CMK (cell line): ENCODE results near the gene NUDT14.

ENCODE experiments used
- DNase-seq: peaks from one replicate; pipeline ENCODE4 v3.0.0-alpha.2; 2010; ENCODE audit warnings: low read depth

The NUDT14 gene

DNA sequence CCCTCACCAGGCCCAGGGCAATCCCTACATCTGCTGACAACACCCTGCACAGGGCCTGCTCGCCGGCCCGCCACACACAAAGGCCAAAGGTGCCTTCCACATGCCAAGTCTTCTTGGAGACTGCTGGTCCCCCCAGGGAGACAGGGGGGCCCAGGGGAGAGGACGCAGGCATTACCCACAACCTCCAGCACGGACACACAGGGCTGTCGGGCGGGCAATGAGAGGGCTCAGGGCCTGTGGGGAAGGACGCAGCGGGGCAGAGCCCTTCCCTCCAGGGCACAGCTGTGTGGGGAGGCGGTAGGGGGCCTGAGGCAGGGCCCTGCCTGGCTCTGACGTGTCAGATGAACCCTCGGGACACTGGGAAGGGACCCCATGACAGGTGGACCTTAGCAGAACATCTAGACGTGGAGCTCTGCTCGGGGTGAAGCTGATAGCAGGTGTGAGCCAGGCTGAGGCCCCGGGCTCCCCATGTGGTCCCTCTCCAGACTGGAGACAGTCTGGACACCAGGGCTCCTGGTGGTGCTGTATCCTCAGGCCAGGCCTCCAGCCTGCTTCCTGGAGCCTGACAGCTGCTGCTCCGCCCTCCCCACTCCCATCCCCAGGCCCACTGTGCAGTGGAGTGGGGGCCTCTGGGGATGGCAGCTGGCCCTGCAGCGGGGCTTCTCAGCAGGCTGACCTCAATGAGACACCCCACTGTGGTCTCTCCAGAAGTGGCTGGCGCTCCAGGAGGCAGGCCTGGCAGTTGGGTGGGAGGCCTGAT lies 31.6 kb upstream of the NUDT14 start:
- no peak for DNase-seq

DNA sequence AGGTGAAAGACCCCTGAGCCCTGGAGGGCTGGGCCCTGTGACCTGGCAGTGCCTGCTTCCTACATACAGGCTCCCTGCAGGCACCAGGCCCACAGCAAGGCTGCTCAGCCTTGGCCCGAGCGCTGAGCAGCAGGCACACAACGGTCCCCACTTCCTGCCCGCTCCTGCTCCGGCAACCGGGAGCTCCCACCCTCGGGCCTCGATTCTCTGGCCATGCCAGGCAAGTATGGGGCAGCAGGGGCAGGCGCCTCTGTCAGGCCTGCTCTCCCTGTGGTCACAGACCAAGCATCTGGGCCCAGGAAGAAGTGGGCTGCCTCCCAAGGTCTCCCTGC lies 30.6 kb upstream of the NUDT14 start:
- no peak for DNase-seq

DNA sequence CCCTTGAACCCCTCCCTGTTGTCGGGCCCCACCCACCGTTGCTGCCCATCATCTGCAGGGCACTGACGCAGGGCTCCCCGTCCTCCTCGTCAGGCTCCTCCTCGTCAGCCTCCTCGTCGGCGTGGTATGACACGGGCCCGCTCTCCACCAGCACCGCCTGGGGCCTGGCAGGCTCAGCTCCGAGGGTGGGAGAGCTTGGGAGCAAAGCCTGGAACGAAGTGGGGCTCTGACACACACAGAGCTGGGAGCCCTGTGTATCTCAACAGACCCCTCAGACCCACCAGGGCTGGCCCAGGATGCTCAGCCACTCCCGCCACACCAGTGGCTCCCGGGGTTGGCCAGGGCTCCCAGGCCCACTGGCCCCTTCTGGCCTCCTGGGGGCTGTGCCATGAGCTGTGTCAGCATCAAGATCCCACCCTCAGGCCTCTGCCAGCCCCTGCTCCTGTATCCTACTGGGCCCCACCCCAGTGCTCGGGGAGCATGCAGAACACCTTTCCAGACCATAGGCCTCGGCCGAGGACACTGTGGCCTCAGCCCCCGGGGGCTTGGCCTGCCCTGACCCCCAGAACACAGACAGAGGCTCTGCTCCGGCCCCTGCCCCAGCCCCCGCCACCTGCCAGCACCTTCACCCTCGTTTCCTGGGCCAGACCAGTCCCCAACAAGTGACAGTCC lies 30.1 kb upstream of the NUDT14 start:
- no peak for DNase-seq

DNA sequence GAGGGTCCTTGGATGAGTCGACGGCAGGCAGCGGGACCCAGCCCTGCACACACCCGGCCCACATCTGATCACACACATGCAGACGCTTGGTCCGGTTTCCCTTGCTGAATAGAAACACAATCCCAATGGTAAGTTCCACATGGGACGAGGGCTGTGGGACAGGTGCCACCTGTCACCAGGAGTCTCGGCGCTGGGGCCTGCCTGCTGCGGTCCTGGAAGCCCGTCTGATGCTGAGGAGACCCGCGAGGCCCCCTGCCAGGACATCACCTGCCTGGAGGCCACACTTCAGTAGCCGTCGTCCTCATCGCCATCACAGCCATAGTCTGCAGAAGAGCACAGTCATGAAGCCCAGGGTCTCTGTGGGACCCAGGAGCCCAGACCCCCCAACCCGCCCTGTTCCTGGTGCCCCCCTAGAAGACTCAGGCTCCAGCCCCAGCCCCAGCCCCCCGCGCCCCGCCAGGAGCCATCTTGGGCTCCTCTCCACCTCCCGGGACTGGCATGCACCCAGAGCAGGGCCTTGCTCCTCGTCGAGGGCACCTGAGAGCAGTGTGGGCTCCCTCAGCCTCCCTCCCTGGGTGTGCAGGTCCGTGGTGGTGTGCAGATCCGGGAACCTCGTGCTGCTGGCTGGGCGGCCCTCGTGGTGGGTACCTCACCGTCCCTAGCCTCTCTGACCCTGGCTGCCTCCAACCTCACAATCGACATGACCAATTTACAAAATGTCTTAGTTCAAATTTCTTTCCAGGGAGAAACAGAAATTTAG lies 29.3 kb upstream of the NUDT14 start:
- no peak for DNase-seq

DNA sequence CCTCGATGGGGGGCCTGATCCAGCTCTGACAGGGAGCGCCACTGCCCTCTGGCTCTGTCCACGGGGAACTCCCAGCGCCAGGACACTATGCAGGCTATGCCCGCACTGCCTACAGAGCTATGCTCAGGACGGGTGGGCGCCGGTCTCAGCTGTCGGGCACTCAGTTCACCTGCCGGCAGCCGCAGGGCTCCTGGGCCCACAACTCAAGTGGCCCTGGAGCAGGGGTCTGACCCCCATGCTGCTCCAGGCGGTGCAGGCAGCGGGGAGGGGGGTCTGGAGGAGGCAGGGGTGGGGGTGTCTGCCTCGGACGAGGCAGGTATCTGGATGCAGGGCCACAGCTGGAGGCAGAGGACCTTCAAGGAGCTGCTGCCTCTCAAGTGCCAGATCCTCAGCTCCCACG lies 28.5 kb upstream of the NUDT14 start:
- no peak for DNase-seq

DNA sequence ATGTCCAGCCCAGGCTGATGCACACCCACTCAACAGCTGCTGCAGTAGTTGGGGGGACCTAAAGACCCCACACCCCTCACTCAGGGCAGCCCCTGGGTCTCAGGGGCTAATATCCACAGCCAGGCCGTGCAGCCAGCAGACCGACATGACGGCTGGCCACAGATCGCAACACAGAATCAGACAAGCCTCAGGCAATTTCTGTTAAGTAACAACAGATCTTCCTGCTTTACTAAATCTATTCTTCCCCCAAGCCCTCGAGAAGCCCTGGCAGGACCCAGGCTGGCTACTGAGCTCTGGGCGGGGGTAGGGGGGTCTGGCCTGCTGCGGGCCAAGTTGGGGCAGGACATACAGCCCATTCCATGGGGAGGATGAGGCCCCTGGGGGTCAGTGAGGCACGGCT lies 28.0 kb upstream of the NUDT14 start:
- DNase-seq: no peak

DNA sequence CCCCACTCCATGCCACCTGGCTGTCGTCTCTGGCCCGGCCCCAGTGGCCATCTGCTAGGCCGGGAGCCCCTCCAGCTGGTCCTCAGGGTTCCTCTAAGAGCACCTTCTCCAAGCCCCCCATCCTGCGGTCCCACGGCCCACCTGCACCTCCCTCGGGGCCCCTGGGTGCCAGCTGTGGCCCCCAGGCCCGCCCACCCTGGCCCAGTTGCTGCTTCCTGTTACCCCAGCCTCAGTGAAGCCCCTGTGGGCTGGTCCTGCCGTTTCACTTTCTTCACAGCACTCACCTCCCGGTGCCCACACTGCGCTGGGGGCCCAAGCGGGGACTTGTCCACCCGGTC lies 27.6 kb upstream of the NUDT14 start:
- DNase-seq: no peak

DNA sequence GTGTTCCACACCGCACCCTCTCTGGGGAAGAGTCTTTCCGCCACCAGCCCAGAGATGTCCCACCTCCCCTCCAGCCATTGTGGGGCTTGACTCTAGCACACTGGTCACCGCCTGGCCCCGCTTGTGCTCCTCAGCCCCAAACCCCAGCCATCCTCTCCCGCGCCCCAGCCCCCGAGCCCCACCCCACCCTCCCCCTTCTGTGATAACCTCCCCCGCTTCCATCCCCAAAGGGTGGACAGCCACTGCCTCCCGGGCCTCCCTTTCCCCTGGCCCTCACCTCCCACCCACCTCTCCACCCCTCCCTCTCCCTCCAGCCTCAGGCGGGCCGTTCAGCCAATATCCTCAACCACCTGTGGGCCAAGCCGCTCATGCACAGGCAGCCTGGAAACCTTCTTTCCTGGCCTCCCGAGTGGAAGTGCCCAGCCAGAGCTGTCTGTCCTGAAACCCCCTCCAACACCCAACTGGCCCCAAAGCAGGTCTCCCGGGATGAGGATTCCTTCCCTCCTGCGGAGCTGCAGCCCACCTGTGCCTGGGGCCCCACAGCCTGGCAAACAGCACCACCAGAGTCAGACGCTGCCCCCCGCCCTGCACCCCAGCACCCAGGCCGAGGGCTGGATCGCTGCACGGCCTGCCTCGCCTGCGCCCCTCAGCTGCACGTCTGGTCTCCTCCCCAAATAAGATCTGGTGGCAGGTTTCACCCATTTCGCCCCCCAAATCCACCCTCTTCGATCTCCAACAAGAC lies 27.1 kb upstream of the NUDT14 start:
- DNase-seq: no peak

DNA sequence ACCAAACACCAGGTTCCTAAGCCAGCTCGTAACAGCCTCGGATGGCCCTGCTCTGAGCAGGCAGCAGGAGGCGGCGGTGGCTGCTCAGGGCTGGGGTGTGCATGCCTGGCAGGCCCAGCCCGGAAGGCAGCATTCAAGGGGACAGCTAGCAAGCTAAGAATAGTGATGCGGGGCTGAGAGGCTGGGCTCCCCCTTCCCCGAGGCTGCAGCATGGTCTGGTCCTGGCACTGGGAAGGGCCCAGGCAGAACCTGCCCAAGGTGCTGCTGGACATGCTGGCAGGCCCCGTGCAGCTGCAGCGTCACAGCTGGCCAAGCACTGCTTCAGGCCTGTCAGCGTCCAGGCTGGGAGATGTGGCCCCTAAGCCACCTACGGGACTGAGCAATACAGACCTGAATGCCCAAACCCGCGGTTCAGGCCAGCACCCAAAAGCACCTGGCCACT lies 26.4 kb upstream of the NUDT14 start:
- no peak for DNase-seq

DNA sequence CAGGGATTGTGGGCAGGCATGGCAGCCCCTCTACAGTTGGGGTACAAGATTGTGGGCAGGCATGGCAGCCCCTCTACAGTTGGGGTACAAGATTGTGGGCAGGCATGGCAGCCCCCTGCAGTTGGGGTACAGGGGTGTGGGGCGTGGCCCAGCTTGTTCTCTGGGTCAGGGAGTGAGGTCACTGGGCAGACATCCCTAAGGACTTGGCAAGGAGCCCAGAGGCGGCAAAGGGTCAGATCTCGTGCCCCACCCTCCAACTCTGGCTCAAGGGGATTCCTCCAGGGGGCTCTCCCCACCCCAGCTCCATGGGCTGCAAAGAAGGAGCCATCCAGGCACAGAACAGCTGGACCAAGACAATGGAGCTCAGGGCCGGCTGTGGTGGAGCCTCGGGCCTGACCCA lies 25.8 kb upstream of the NUDT14 start:
- no peak for DNase-seq

DNA sequence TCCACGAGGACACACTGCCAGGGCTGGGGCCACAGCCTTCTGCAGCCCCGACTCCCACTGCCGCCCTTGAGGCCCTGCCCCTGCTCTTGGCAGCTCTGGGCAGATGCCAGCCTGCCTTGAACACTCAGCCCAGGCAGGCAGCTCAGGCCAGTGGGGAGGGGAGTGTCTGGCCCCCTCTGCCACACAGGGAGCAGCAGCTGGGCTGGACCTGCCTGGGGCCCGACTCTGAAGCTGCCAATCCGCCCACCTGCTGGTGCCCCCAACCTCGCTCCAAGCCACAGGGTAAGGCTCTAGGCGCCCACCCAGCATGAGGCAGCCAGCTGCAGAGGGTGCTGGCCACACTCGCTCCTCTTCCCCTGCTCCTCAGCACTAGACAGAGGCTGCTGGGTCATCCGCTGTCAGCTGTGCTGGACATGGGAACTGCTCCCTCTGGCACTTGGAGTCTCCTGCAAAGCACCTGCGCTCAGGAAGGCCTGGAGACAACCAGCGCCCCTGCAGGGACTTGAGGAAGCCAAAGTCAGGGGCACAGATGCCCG lies 24.6 kb upstream of the NUDT14 start:
- DNase-seq: no peak

DNA sequence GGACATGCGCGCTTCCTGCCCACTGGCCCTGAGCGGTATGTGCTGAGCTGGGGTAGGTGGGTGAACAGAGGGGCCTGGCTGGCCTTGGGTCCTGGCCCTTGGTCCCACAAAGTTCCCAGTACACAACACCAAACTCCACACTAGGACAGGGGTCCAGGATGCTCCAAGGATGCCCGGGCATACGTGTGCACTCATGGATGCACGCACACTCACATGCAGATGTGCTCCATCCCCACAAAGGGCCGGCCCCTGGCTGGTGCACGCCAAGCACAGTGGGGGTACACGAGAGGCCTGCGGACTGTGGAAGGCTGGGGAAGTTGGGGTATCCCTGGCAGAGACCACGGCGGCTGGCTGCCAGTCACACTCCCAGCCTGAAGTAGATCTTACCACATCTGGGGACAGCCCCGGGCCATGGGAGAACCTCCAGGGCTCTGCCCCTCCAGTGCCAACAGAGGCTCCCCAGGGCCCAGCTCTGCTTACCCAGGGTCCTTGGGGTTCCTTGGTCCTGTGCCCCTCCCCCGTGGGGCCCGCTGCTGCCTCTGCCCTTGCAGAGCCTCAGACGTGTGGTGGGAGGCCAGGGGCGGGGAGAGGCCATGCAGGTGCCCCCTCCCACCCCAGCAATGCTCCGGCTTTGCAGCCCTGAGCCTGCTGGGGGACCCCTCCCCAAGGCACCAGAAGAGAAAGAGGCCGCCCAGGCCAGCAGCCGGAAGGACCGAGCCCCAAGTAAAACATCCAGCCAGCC lies 24.0 kb upstream of the NUDT14 start:
- no peak for DNase-seq

DNA sequence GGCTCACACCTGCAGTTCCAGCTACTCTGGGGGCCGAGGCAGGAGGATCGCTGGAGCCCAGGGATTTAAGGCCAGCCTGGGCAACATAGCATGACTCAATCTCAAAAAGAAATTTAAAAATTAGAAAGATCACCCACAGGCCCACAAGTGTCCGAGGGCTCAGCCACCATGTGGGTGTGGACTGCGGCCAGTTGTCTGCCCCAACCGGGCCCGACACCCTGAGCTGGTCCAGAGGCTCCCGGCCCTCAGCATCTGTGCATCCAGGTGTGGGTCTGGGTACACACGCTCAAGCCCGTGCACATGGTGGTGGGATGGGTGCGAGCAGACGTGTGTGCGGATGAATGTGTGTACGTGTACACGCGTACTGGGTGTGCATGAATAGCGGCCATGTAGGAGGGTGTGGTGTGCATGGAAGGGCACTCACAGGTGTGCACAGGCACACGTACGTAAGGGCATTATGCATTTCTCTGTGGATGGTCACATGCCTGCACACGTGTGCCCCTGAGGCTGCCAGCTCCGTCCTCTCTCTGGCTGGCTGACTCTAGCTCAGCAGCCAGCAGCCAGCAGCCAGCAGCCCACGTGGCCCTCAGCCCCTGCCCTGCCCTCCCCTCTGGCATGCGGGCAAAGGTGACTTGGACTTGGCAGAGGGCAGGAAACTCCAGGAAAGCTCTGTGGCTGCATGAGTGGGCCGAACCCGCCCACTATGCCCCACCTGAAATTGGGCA lies 23.3 kb upstream of the NUDT14 start:
- DNase-seq: no peak

DNA sequence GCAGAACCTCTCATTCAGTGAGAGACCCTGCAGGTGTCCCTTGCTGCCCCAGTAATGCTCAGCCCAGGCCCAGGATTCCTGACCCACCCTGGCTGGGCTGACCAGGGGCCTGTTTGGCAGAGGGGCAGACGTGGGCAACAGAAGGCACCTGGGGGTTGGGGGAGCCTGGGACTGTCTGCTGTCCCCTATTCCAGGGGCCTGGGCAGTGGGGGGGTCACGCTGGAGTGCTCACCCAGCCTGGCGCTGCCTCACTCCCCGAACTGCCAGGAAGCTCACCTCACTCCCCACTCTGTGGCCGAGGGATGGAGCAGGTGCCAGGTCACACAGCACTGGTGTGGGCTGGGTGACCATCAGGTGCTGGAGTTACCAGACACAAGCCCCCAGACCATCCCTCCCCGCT lies 22.6 kb upstream of the NUDT14 start:
- no peak for DNase-seq

DNA sequence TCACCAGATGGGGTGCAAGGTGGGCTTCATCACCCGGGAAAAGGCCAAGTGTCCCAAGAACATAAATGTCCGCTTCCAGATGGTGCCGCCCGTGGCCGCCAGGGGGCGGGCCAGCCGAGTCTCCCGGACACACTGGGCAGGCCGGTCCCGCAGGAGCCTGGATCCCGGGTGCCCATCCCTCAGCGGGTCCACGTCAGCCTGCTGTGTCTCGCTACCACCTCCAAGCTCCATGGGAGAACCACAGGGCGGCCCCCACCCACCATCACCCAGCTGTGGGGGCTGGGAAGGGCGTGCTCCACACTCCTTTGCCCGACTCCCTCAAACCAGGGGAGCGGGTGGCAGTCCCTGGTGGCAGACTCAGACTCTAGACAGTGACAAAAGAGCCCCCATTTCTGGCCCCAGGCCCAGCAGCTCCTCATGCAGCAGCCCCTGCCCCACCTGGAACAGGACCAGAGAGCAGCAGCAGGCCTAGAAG lies 22.0 kb upstream of the NUDT14 start:
- DNase-seq: no peak

DNA sequence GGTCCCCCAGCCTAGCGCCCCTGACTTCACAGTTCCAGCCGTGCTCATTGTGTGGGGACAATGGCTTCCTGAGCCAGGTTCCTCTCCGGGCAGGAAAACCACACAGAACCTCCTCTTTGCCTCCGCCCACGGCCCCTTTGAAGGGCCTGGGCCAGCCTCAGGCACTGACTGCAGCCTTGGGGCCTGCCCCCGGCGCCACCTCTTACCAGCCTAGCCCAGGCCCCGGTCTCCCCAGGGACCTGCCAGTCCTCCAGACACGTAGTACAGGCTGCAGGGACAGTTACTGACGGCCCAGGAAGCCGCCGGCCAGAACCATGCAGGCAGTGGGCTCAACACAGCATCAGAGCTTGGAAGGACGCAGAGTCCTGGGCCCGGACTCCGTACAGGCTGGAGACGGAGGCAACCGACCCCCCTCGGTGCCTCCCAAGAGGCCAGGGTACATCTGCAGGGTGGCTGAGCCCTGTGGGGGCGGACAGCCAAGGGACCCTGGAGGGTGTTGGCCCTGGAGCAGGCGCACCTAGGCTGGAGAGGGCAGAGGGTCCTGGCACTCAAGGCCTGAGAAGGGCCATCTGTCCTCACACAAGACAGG lies 20.9 kb upstream of the NUDT14 start:
- DNase-seq: no peak

DNA sequence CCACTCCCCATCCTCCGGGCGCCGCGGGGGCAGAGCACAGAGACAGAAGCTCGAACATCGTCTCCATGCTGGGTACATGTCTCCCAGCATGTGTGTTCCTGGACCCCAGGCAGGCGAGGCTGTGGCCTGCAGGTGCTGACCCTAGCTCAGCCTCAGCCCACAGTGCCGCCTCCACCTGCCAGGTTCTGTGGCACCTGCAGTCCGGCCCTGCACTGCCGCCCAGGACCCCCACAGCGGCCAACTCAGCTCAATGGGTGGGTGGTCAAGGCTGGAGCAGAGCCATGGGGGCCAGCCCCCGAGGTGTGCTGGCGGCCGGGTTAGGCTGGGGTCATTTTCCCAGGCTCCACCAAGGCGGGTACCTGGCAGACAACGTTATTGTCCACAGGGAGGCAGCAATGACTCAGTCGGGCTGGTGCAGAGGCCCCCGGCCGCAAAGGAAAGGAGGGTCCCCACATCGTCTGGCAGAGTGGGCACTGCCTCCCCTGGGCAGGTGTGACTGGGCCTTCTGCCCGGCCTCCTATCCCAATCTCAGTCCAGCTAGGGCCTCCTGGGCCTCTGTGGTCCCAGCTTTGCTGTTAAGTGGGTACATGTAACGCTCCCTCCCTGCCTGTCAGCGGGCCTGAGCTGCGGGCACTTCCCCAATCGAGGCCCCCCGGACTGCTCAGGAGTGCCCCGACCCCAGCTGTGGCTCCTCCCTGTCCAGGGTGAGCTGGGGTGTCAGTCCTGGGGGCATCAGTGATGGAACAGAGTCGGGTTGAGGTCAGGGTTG lies 20.2 kb upstream of the NUDT14 start:
- no peak for DNase-seq

DNA sequence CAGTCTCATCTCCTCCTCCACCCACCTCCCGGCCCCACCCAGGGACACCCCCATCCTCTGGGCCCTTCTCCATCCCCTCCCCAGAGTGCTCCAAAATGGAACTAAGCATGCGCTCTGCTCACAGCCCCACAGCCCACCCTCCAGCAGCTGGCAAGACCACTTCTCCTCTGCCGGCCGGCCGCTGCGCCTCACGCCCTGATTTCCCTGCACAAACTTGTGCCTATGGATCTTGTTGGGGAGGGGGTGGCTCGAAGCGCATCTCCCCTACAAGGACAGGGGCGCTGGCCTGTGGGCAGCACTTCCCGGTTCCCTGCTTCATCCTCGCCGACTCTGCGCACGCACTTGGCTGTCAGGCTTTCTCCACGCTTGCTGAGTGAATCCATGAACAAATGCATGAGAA lies 19.5 kb upstream of the NUDT14 start:
- no peak for DNase-seq

DNA sequence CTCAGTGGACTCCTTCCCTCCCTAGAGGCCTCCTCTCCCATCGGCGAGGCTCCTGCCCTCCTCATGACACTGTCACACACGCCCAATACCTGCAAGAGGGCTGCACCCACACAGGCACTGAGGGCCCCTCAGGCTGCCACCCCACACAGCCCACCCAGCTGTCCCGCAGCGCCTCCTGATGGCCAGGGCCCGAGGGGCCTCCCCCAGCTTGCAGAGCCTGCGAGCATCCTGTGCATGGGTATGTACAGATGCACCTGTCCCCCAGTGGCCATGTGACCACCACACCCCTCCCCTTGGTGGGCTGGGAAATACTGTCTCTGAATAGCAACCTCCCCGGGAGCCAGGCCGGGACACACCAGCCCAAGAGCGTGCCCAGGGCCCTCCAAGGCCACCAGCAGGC lies 19.0 kb upstream of the NUDT14 start:
- DNase-seq: no peak

DNA sequence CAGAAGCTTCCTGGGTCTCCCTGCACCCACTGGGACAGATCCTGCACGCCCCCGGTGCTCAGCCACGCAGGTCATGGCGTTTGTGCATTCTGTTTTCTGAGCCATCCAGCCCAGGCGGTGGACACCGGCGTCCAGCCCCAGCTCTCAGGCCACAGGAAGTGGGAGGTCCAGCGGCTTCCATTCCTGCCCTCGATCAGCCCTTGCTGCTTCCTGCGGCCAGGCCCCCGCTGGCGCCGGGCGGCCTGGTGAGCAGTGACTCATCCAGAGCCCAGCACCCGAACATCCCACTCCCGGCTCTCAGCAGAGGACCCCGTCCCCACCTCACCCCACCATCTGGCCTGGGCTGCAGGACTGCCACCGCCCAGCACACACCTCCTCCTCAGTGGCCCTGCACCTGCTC lies 18.0 kb upstream of the NUDT14 start:
- no peak for DNase-seq
